ENCODE data around the gene JPT1.

GRCh38 chr17:75130632-75131277 is 23.6 kb downstream of the JPT1 start:
- no peak for TF ChIP-seq POLR2A (IDR thresholded peaks at IDR 0.05; ENCODE audit: low read depth, low read length)
- TF ChIP-seq TAF1 (IDR thresholded peaks at IDR 0.05; ENCODE audit: borderline replicate concordance, low read depth, low read length): no peak
- 0 out of 2 replicates have a peak, but pooled peaks have one; percentile 3 for TF ChIP-seq POLR2AphosphoS5 (IDR thresholded peaks at IDR 0.05; ENCODE audit: low read depth, low read length)
